PC-3 (cell line): ENCODE results near the gene SIL1. TPM values are rescaled to one million over a fixed set of nuclear protein-coding genes. Genes with fewer than 3 reads are reported as not detected.
"Not testable (repeated sequence)": the region's sequence is repeated elsewhere in the genome, so short reads cannot be mapped to it uniquely, and the experiment has no call there.

Source experiments
- ATAC-seq: fragments of 200-7000 bp; cut with Tn5 transposase; 2 replicates; pipeline ENCODE4 v1.9.1; 2020; ENCODE audit warnings: mild to moderate bottlenecking, moderate library complexity
- BruUV-seq: library from RNA; stranded (reverse); fragments of 400-500 nt; replicated peaks from 2 replicates; lab custom pipeline; 2021; lab: Mats Ljungman, UMichigan
- CTCF ChIA-PET: fragments of 300-600 bp; sonication (Branson Sonifier 250); formaldehyde crosslinking; loops from one replicate; lab custom pipeline; 2022; ENCODE audit warnings: antibody characterized with exemption; lab: Charles Lee
- POLR2A ChIA-PET: fragments of 300-600 bp; sonication (Branson Sonifier 250); formaldehyde crosslinking; loops from one replicate; lab custom pipeline; 2022; ENCODE audit warnings: antibody characterized with exemption; ENCODE audit not compliant: unreplicated experiment; lab: Charles Lee
- DNase-seq: peaks from one replicate; pipeline ENCODE4 v3.0.0-alpha.2; 2015
- H2AFZ ChIP-seq: fragments of 300-600 bp; sonication (generic); 2 replicates; pipeline ENCODE4 v1.6.0; 2016; ENCODE audit warnings: antibody characterized with exemption, low read length
- H3F3A ChIP-seq: fragments of 300-600 bp; sonication (generic); one replicate; pipeline ENCODE4 v1.6.0; 2017; ENCODE audit warnings: antibody characterized with exemption, low read length, control low read depth, mild to moderate bottlenecking; ENCODE audit not compliant: unreplicated experiment
- H3K27ac ChIP-seq: fragments of 300-600 bp; sonication (generic); 2 replicates; pipeline ENCODE4 v1.5.1; 2016; ENCODE audit warnings: mild to moderate bottlenecking, low read length
- H3K27me3 ChIP-seq: fragments of 300-600 bp; sonication (generic); 2 replicates; pipeline ENCODE4 v1.6.1; 2016; ENCODE audit warnings: low read length, mixed read lengths
- H3K36me3 ChIP-seq: fragments of 300-600 bp; sonication (generic); 2 replicates; pipeline ENCODE4 v1.6.1; 2016; ENCODE audit warnings: low read depth, mixed run types, low read length, mixed read lengths
- H3K4me1 ChIP-seq: fragments of 300-600 bp; sonication (generic); 2 replicates; pipeline ENCODE4 v1.5.1; 2016; ENCODE audit warnings: low read length; ENCODE audit not compliant: insufficient read depth
- H3K4me2 ChIP-seq: fragments of 300-600 bp; sonication (generic); 2 replicates; pipeline ENCODE4 v1.6.0; 2016; ENCODE audit warnings: low read length
- H3K4me3 ChIP-seq: fragments of 300-600 bp; sonication (generic); 2 replicates; pipeline ENCODE4 v1.5.1; 2016; ENCODE audit warnings: mild to moderate bottlenecking, low read length, mixed read lengths
- H3K79me2 ChIP-seq: fragments of 300-600 bp; sonication (generic); 2 replicates; pipeline ENCODE4 v1.6.1; 2017; ENCODE audit warnings: low read length, mixed read lengths
- H3K9ac ChIP-seq: fragments of 300-600 bp; sonication (generic); 2 replicates; pipeline ENCODE4 v1.6.0; 2016; ENCODE audit warnings: mild to moderate bottlenecking, low read length
- H3K9me2 ChIP-seq: fragments of 300-600 bp; sonication (generic); replicated peaks from 2 replicates; pipeline ENCODE4 v1.6.1; 2016; ENCODE audit warnings: mixed run types, low read length, mixed read lengths
- H3K9me3 ChIP-seq: fragments of 300-600 bp; sonication (generic); 2 replicates; pipeline ENCODE4 v1.6.1; 2016; ENCODE audit warnings: low read length, mixed read lengths
- H4K20me1 ChIP-seq: fragments of 300-600 bp; sonication (generic); 2 replicates; pipeline ENCODE4 v1.6.1; 2016; ENCODE audit warnings: low read length, mixed read lengths
- CTCF ChIP-seq: fragments of 300-600 bp; sonication (generic); conservative IDR thresholded peaks from 2 replicates; pipeline ENCODE4 v1.5.1; 2017; ENCODE audit warnings: antibody characterized with exemption, low read depth, mild to moderate bottlenecking, low read length
- EZH2 ChIP-seq: fragments of 300-600 bp; sonication (generic); IDR thresholded peaks from one replicate; pipeline ENCODE4 v1.6.1; 2017; ENCODE audit warnings: antibody characterized with exemption, mild to moderate bottlenecking, low read length; ENCODE audit not compliant: unreplicated experiment
- EZH2phosphoT487 ChIP-seq: fragments of 300-600 bp; sonication (generic); IDR thresholded peaks from 2 replicates; pipeline ENCODE4 v1.6.1; 2018; ENCODE audit warnings: mild to moderate bottlenecking, antibody characterized with exemption, low read length, borderline replicate concordance
- intact Hi-C: fragments of 100-400 bp; cut with micrococcal nuclease; formaldehyde crosslinking; loops from 2 replicates; pipeline ENCODE4 v1.9.0; 2023
- total RNA-seq: library from RNA; depleted of rRNA; stranded (reverse); fragments of >200 nt; gene quantifications from 2 replicates; pipeline ENCODE4 v1.2.3, GENCODE V29; 2014

SIL1 gene
- total RNA-seq, 1 experiment from 2014 or later, result 7.9 TPM

- no peak overlapping the region for H3K4me2 ChIP-seq
- H3K27me3 ChIP-seq, result no peaks in the 10 kb centered on the region
- CTCF ChIA-PET, result no interaction called here
- no peak for ATAC-seq
- TF ChIP-seq EZH2 (no peak), EZH2phosphoT487 (no peak), CTCF (no peak)
- H3K4me3 ChIP-seq, result no peak overlapping the region
- no peak overlapping the region for H3K27ac ChIP-seq
- BruUV-seq, result no TSS peak
- no peaks in the 10 kb centered on the region for H3K36me3 ChIP-seq
- H3F3A ChIP-seq, result no peaks in the 10 kb centered on the region
- no peak for DNase-seq
- no peaks in the 10 kb centered on the region for H4K20me1 ChIP-seq
- no peaks in the 10 kb centered on the region for H3K4me1 ChIP-seq
- no peak overlapping the region for H2AFZ ChIP-seq
- intact Hi-C loops, result no loop called here
- no peak overlapping the region for H3K9ac ChIP-seq
- H3K9me3 ChIP-seq, result no peaks in the 10 kb centered on the region
- no peaks in the 10 kb centered on the region for H3K79me2 ChIP-seq
- no peaks in the 10 kb centered on the region for H3K9me2 ChIP-seq
- POLR2A ChIA-PET, result no interaction called here
Measured at GRCh38 chr5:138925090-138925635, 273.0 kb downstream of the SIL1 start.

GRCh38 chr5:138922494-138922893 lies 275.7 kb downstream of the SIL1 start:
- no peak overlapping the region for H3K27ac ChIP-seq
- H3K79me2 ChIP-seq, result no peaks in the 10 kb centered on the region
- H3K9ac ChIP-seq, result no peak overlapping the region
- H3K27me3 ChIP-seq, result no peaks in the 10 kb centered on the region
- TF ChIP-seq EZH2phosphoT487 (no peak), CTCF (no peak), EZH2 (no peak)
- no peak for DNase-seq
- no peaks in the 10 kb centered on the region for H3K4me1 ChIP-seq
- no peaks in the 10 kb centered on the region for H3F3A ChIP-seq
- no peak for ATAC-seq
- intact Hi-C loops, result no loop called here
- BruUV-seq, result no TSS peak
- no peaks in the 10 kb centered on the region for H4K20me1 ChIP-seq
- H3K36me3 ChIP-seq, result no peaks in the 10 kb centered on the region
- no peaks in the 10 kb centered on the region for H3K9me3 ChIP-seq
- POLR2A ChIA-PET, result no interaction called here
- H3K4me3 ChIP-seq, result no peak overlapping the region
- H2AFZ ChIP-seq, result no peak overlapping the region
- no peak overlapping the region for H3K4me2 ChIP-seq
- CTCF ChIA-PET, result no interaction called here
- no peaks in the 10 kb centered on the region for H3K9me2 ChIP-seq

- H3K36me3 ChIP-seq, H3K79me2 ChIP-seq, H4K20me1 ChIP-seq, H3K9me2 ChIP-seq, H3K9ac ChIP-seq, H3K4me2 ChIP-seq, H3K9me3 ChIP-seq, H2AFZ ChIP-seq, intact Hi-C loops, H3K27me3 ChIP-seq, CTCF ChIA-PET, H3F3A ChIP-seq, DNase-seq, H3K4me3 ChIP-seq, H3K4me1 ChIP-seq, POLR2A ChIA-PET, BruUV-seq, H3K27ac ChIP-seq, ATAC-seq: not testable (repeated sequence)
Measured at GRCh38 chr5:138921362-138921761, 276.8 kb downstream of the SIL1 start.
